H1 (cell line): Measurements from ENCODE around the gene TGFBR2. TPM values are rescaled to one million over a fixed set of nuclear protein-coding genes. Genes with fewer than 3 reads are reported as not detected.

Source experiments
- CTCF ChIA-PET: fragments of 300-600 bp; sonication (Branson Sonifier 250); formaldehyde crosslinking; loops from one replicate; lab custom pipeline; 2021; ENCODE audit not compliant: partially characterized antibody; lab: Charles Lee
- POLR2A ChIA-PET: fragments of 300-600 bp; sonication (Branson Sonifier 250); formaldehyde crosslinking; loops from one replicate; lab custom pipeline; 2021; ENCODE audit warnings: inconsistent platforms; ENCODE audit not compliant: partially characterized antibody; lab: Charles Lee
- DNase-seq, 2 experiments: peaks; one replicate each; pipeline versions ENCODE4 v3.0.0 to v3.0.0-alpha.2; 2010 to 2022; ENCODE audit warnings: low spot score in 2 of 2, low read depth in 1 of 2, mixed read lengths in 1 of 2
- FAIRE-seq: peaks from 2 replicates; lab custom pipeline; 2011; peaks lifted over from hg19 to GRCh38; lab: Jason Lieb, UNC
- H2AFZ ChIP-seq: 2 replicates; pipeline ENCODE4 v1.8.1; 2012; ENCODE audit warnings: low read length, inconsistent platforms
- H2AK5ac ChIP-seq: 2 replicates; pipeline ENCODE4 v1.6.1; 2013; ENCODE audit warnings: low read depth, low read length
- H2BK120ac ChIP-seq: replicated peaks from 2 replicates; pipeline ENCODE3; 2013; ENCODE audit warnings: low read depth, low read length, inconsistent platforms
- H2BK12ac ChIP-seq: 2 replicates; pipeline ENCODE4 v1.6.1; 2013; ENCODE audit warnings: low read depth, low read length
- H2BK15ac ChIP-seq: 2 replicates; pipeline ENCODE4 v1.6.1; 2013; ENCODE audit warnings: low read length
- H2BK20ac ChIP-seq: 2 replicates; pipeline ENCODE4 v1.6.1; 2013; ENCODE audit warnings: low read length
- H2BK5ac ChIP-seq: 2 replicates; pipeline ENCODE4 v1.6.1; 2013; ENCODE audit warnings: low read depth, low read length
- H3K14ac ChIP-seq: 2 replicates; pipeline ENCODE4 v1.6.1; 2013; ENCODE audit warnings: inconsistent platforms; ENCODE audit not compliant: insufficient read length
- H3K18ac ChIP-seq: 2 replicates; pipeline ENCODE4 v1.6.1; 2013; ENCODE audit warnings: low read length; ENCODE audit errors: extremely low read depth
- H3K23ac ChIP-seq: 2 replicates; pipeline ENCODE4 v1.6.1; 2013; ENCODE audit warnings: inconsistent platforms; ENCODE audit not compliant: insufficient read length
- H3K23me2 ChIP-seq: 2 replicates; pipeline ENCODE4 v1.6.1; 2013; ENCODE audit warnings: low read depth, low read length
- H3K27ac ChIP-seq: 2 replicates; pipeline ENCODE4 v1.6.1; 2011; ENCODE audit warnings: low read depth, low read length, inconsistent platforms
- H3K27me3 ChIP-seq, 4 experiments: replicated peaks in 1 of 4; 1 replicate in 1 of 4; 2 replicates in 3 of 4; pipeline versions ENCODE4 v1.6.1 to v1.8.1; 2011 to 2013; ENCODE audit warnings: low read length in 3 of 4, mild to moderate bottlenecking in 3 of 4, inconsistent platforms in 2 of 4, mixed read lengths in 2 of 4, moderate library complexity in 1 of 4; ENCODE audit not compliant: control insufficient read depth in 3 of 4, insufficient read depth in 3 of 4; ENCODE audit errors: extremely low read depth in 1 of 4
- H3K36me3 ChIP-seq, 4 experiments: 2 replicates each; pipeline versions ENCODE4 v1.6.1 to v1.8.1; 2011 to 2013; ENCODE audit warnings: mild to moderate bottlenecking in 4 of 4, low read length in 3 of 4, moderate library complexity in 2 of 4, control low read depth in 1 of 4, inconsistent platforms in 1 of 4; ENCODE audit not compliant: insufficient read depth in 4 of 4, control insufficient read depth in 2 of 4
- H3K4ac ChIP-seq: replicated peaks from 2 replicates; pipeline ENCODE3; 2013; ENCODE audit warnings: low read length, low read depth, mixed read lengths, inconsistent platforms; ENCODE audit not compliant: insufficient read length
- H3K4me1 ChIP-seq, 4 experiments: replicated peaks in 1 of 4; 1 replicate in 1 of 4; 2 replicates in 3 of 4; pipeline versions ENCODE4 v1.6.1 to v1.8.1; 2011 to 2013; ENCODE audit warnings: low read length in 3 of 4, inconsistent platforms in 2 of 4, mixed read lengths in 1 of 4; ENCODE audit not compliant: insufficient read depth in 4 of 4, control insufficient read depth in 3 of 4
- H3K4me2 ChIP-seq, 2 experiments: 2 replicates each; pipeline versions ENCODE4 v1.6.1 to v1.8.1; 2011 to 2013; ENCODE audit warnings: low read depth in 2 of 2, low read length in 2 of 2, control low read depth in 1 of 2, inconsistent platforms in 1 of 2, mild to moderate bottlenecking in 1 of 2; ENCODE audit not compliant: insufficient read depth in 1 of 2
- H3K4me3 ChIP-seq, 4 experiments: fragments of 200-600, 300-600 bp in 1 of 4; sonication (generic), shearing (Covaris generic), sonication (Bioruptor Twin) in 1 of 4; 2 replicates each; pipeline versions ENCODE4 v1.5.1 to v1.8.1; 2011 to 2016; ENCODE audit warnings: low read length in 4 of 4, low read depth in 3 of 4, control low read depth in 2 of 4, inconsistent platforms in 2 of 4, mild to moderate bottlenecking in 2 of 4, mixed read lengths in 1 of 4, moderate library complexity in 1 of 4; ENCODE audit not compliant: insufficient read depth in 2 of 4; ENCODE audit errors: extremely low read depth in 1 of 4
- H3K56ac ChIP-seq: replicated peaks from 2 replicates; pipeline ENCODE3; 2013; ENCODE audit warnings: low read depth, mild to moderate bottlenecking, mixed read lengths, low read length, inconsistent platforms; ENCODE audit not compliant: insufficient read length
- H3K79me1 ChIP-seq: 2 replicates; pipeline ENCODE4 v1.6.1; 2013; ENCODE audit warnings: low read depth, low read length, control low read depth
- H3K79me2 ChIP-seq, 2 experiments: 2 replicates each; pipeline versions ENCODE4 v1.6.1 to v1.8.1; 2012 to 2013; ENCODE audit warnings: low read length in 2 of 2, mild to moderate bottlenecking in 2 of 2, inconsistent platforms in 1 of 2; ENCODE audit not compliant: insufficient read depth in 2 of 2, control insufficient read depth in 1 of 2
- H3K9ac ChIP-seq, 4 experiments: replicated peaks in 1 of 4; 1 replicate in 1 of 4; 2 replicates in 3 of 4; pipeline versions ENCODE4 v1.6.1 to v1.8.1; 2011 to 2013; ENCODE audit warnings: low read depth in 3 of 4, low read length in 3 of 4, control low read depth in 2 of 4, mild to moderate bottlenecking in 2 of 4, moderate library complexity in 2 of 4, inconsistent platforms in 1 of 4; ENCODE audit errors: extremely low read depth in 1 of 4
- H3K9me3 ChIP-seq, 2 experiments: 2 replicates each; pipeline versions ENCODE4 v1.6.1 to v1.8.1; 2012 to 2013; ENCODE audit warnings: mild to moderate bottlenecking in 2 of 2, moderate library complexity in 2 of 2, control low read depth in 1 of 2, inconsistent platforms in 1 of 2, low read depth in 1 of 2, low read length in 1 of 2, mixed read lengths in 1 of 2; ENCODE audit not compliant: insufficient read depth in 2 of 2
- H4K20me1 ChIP-seq, 2 experiments: replicated peaks in 1 of 2; 2 replicates each; pipeline versions ENCODE3 to v1.8.1; 2011 to 2013; ENCODE audit warnings: inconsistent platforms in 2 of 2, low read length in 2 of 2, mild to moderate bottlenecking in 1 of 2; ENCODE audit not compliant: insufficient read depth in 2 of 2, control insufficient read depth in 1 of 2
- H4K5ac ChIP-seq: 2 replicates; pipeline ENCODE4 v1.6.1; 2013; ENCODE audit warnings: low read length, low read depth, mixed read lengths, inconsistent platforms; ENCODE audit not compliant: insufficient read length
- H4K8ac ChIP-seq: 2 replicates; pipeline ENCODE4 v1.8.0; 2013; ENCODE audit warnings: mild to moderate bottlenecking, moderate library complexity, low read length, inconsistent platforms; ENCODE audit not compliant: insufficient read depth; ENCODE audit errors: extremely low read depth
- H4K91ac ChIP-seq: replicated peaks from 2 replicates; pipeline ENCODE3; 2013; ENCODE audit warnings: low read length, mixed read lengths, inconsistent platforms; ENCODE audit not compliant: insufficient read length
- EZH2 ChIP-seq: fragments of 200-600 bp; sonication (generic); IDR thresholded peaks from 2 replicates; pipeline ENCODE4 v1.7.1; 2012; ENCODE audit warnings: low read depth, mild to moderate bottlenecking, moderate library complexity, low read length, inconsistent platforms; ENCODE audit not compliant: severe bottlenecking
- WGBS, 2 experiments: shearing (Covaris generic) in 1 of 2; methylation state at CpG; one replicate each; pipeline versions ENCODE4 v1.1.6 to v1.1.7; 2013 to 2015; ENCODE audit warnings: low lambda C conversion rate in 2 of 2, mixed read lengths in 2 of 2, inconsistent platforms in 1 of 2, low coverage in 1 of 2, missing lambda C conversion rate in 1 of 2; ENCODE audit not compliant: insufficient replicate concordance in 2 of 2, insufficient coverage in 1 of 2, insufficient read length in 1 of 2; ENCODE audit errors: extremely low coverage in 1 of 2, missing lambda C conversion rate in 1 of 2; 5-methylcytosine and 5-hydroxymethylcytosine counted together
- polyA plus RNA-seq, 7 experiments: library from polyadenylated mRNA; depleted of rRNA in 3 of 7; stranded (reverse) in 5 of 7; unstranded in 2 of 7; fragments of >200 nt in 5 of 7; fragments of 200-250 nt in 2 of 7; gene quantifications; 1 replicate in 5 of 7; 2 replicates in 1 of 7; 4 replicates in 1 of 7; pipeline versions ENCODE4 v1.2.1 to v1.2.3, GENCODE V29; 2011 to 2013; ENCODE audit warnings: missing spikeins in 2 of 7, mixed read lengths in 2 of 7
- total RNA-seq: library from RNA; stranded (reverse); fragmentation: NEBNext Ultra II Directional; extraction: Animal tissue kit (Norgen Biotek cat#: 25700); gene quantifications from 2 replicates; pipeline ENCODE4 v1.2.1, GENCODE V29; 2021
- TF ChIP-seq, protein P1 (sequence below): IDR thresholded peaks from 2 replicates; pipeline ENCODE4 v1.6.1; 2011; ENCODE audit warnings: low read depth, mild to moderate bottlenecking, low read length; ENCODE audit not compliant: insufficient read depth

The TGFBR2 gene
- total and polyA plus RNA-seq, 2 of the 8 experiments (the other 6 are each of a cell fraction or from before 2014, with no cell fraction given), result 4.2 to 7.4 TPM

DNA sequence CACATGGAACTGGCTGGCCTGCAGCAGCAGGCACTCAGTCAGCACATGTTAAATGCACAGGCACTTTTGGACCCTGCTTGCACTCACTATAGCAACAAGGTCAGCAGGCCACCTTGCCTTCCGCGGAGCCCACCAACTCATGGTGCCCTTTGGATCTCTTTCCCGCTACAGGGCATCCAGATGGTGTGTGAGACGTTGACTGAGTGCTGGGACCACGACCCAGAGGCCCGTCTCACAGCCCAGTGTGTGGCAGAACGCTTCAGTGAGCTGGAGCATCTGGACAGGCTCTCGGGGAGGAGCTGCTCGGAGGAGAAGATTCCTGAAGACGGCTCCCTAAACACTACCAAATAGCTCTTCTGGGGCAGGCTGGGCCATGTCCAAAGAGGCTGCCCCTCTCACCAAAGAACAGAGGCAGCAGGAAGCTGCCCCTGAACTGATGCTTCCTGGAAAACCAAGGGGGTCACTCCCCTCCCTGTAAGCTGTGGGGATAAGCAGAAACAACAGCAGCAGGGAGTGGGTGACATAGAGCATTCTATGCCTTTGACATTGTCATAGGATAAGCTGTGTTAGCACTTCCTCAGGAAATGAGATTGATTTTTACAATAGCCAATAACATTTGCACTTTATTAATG is 85.0 kb downstream of the TGFBR2 start:
- H3K36me3 ChIP-seq, result peaks cover 2 to 16% (median 5%) of the 10 kb centered on the region in 4 experiments; a peak in 5 of 8 replicates
- CTCF ChIA-PET, result interaction anchor here (1.0 to 6.3 kb wide), 7 partner anchors 12 to 605 kb away, joined by 3 to 60 read pairs (median 3); no protein-coding TSS in a partner anchor
- no peak for TF ChIP-seq EZH2
- TF ChIP-seq, protein P1, sequence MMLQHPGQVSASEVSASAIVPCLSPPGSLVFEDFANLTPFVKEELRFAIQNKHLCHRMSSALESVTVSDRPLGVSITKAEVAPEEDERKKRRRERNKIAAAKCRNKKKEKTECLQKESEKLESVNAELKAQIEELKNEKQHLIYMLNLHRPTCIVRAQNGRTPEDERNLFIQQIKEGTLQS, result no peak

More for the DNA sequence above, 85.0 kb downstream of the TGFBR2 start:
- no peaks in the 10 kb centered on the region for H3K79me1 ChIP-seq
- DNase-seq (no peak), FAIRE-seq (no peak)
- no peak overlapping the region for H2BK120ac ChIP-seq
- no peak overlapping the region for H2BK5ac ChIP-seq
- POLR2A ChIA-PET, result interaction anchor here (0.6 kb wide), 1 partner anchor 44 kb away, joined by 3 read pairs; no protein-coding TSS in a partner anchor
- H3K9ac ChIP-seq, result no peak overlapping the region
- H2BK15ac ChIP-seq, result no peak overlapping the region
- no peak overlapping the region for H2AFZ ChIP-seq
- H3K23ac ChIP-seq, result no peak overlapping the region
- no peak overlapping the region for H2AK5ac ChIP-seq
- H3K23me2 ChIP-seq, result no peaks in the 10 kb centered on the region
- no peak overlapping the region for H3K4me3 ChIP-seq
- H3K9me3 ChIP-seq, result no peaks in the 10 kb centered on the region
- H3K4me2 ChIP-seq, result no peak overlapping the region
- H3K4ac ChIP-seq, result no peak overlapping the region
- H2BK12ac ChIP-seq, result no peak overlapping the region; the same call in 1 of the 2 replicates
- H3K27ac ChIP-seq, result no peak overlapping the region
- peaks cover 0 to 10% (median 5%) of the 10 kb centered on the region in 4 experiments; a peak in 5 of 7 replicates for H3K4me1 ChIP-seq
- H3K56ac ChIP-seq, result no peak overlapping the region
- H4K8ac ChIP-seq, result no peak overlapping the region; the same call in 1 of the 2 replicates
- H3K14ac ChIP-seq, result no peak overlapping the region
- WGBS, 2 experiments, result 91% methylated on average over 10 of the region's 10 CpGs; no CpG with 5 or more reads in 1 of the 2 experiments
- no peaks in the 10 kb centered on the region for H3K27me3 ChIP-seq
- no peaks in the 10 kb centered on the region for H4K20me1 ChIP-seq
- H3K18ac ChIP-seq, result no peak overlapping the region
- no peaks in the 10 kb centered on the region; a peak in 1 of 4 replicates for H3K79me2 ChIP-seq
- H4K91ac ChIP-seq, result no peak overlapping the region
- no peak overlapping the region for H4K5ac ChIP-seq
- H2BK20ac ChIP-seq, result no peak overlapping the region
